HTERT RPE-1 (cell line): Measurements from ENCODE around the gene HECTD3.
"Not testable (repeated sequence)": the region's sequence is repeated elsewhere in the genome, so short reads cannot be mapped to it uniquely, and the experiment has no call there.

Experiments
- in situ Hi-C: fragments of 300-500 bp; cut with MboI; formaldehyde crosslinking; loops from 4 replicates; pipeline ENCODE4 v1.14.3; 2020; ENCODE audit warnings: low sequenced_read_pairs

HECTD3 gene

DNA sequence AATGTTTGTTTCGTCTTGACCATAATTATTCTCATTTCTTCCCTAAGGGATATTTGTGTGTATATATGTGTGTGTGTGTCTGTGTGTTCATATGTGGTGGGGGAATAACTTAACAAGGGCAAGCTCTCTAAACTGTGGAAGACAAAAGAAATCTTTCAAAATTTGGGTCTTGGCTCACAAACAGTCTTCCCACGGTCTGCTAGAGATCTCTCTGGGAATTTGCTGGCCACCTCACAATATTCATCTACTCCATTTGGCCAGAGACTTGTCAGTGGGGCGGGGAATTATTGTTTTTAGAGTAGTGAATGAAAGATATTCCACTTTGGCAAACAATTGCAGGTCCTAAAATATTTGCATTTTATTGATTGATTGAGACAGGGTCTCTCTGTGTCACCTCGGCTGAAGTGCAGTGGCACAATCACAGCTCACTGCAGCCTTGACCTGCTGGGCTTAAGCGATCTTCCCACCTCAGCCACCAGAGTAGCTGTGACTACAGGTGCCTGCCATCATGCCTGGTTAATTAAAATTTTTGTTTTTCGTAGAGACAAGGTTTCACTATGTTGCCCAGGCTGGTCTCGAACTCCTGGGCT is 16.7 kb downstream of the HECTD3 start:
- in situ Hi-C loops: no loop called here

GRCh38 chr1:44988531-44989156 is 22.5 kb downstream of the HECTD3 start:
- in situ Hi-C loops: no loop called here

GRCh38 chr1:44985747-44986359 is 25.3 kb downstream of the HECTD3 start:
- in situ Hi-C loops: no loop called here

GRCh38 chr1:44977372-44977771 is 33.8 kb downstream of the HECTD3 start:
- in situ Hi-C loops: not testable (repeated sequence)

- in situ Hi-C loops: no loop called here
Observed at GRCh38 chr1:44976252-44976651, 34.9 kb downstream of the HECTD3 start.

DNA sequence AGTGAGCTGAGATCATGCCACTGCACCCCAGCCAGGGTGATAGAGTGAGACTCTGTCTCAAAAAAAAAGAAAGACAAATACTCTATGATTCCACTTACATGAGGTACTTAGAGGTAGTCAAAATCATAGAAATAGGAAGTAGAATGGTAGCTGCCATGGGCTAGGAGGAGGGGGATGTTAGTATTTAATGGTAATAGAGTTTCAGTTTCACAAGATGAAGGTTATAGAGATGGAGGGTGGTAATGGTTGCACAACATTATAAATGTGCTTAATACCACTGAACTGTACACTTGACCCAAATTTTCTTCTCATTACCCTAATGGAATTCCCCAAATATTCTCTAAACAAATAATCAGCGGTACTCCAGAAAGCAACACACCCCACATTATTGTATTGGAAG is 37.5 kb downstream of the HECTD3 start:
- in situ Hi-C loops: no loop called here

GRCh38 chr1:44970317-44970716 is 40.8 kb downstream of the HECTD3 start:
- in situ Hi-C loops: no loop called here

GRCh38 chr1:44964396-44964795 is 46.7 kb downstream of the HECTD3 start:
- in situ Hi-C loops: no loop called here

- in situ Hi-C loops: no loop called here
Observed at GRCh38 chr1:44962729-44963128, 48.4 kb downstream of the HECTD3 start.

- in situ Hi-C loops: not testable (repeated sequence)
Observed at GRCh38 chr1:44962022-44962421, 49.1 kb downstream of the HECTD3 start.

- in situ Hi-C loops: not testable (repeated sequence)
Observed at GRCh38 chr1:44957566-44957965, 53.6 kb downstream of the HECTD3 start.

- in situ Hi-C loops: not testable (repeated sequence)
Observed at GRCh38 chr1:44956077-44956476, 55.0 kb downstream of the HECTD3 start.
